ENCODE measurements around the gene TYRO3. TPM values are rescaled to one million over a fixed set of nuclear protein-coding genes. Genes with fewer than 3 reads are reported as not detected.

TYRO3 gene
- total and polyA plus RNA-seq, 2 donors (not counting 1 experiment from before 2014, with no cell fraction given) = 0.05 TPM; not detected in 1

GRCh38 chr15:41630616-41631217 lies 71.7 kb downstream of the TYRO3 start:
- Histone ChIP-seq H3K9ac (ENCODE audit: low read length) (no peak overlapping the region), H4K20me1 (ENCODE audit: control insufficient read depth, insufficient read depth, low read length, poor library complexity, severe bottlenecking) (no peaks in the 10 kb centered on the region), H3K4me2 (replicated peaks; ENCODE audit: low read depth, low read length, poor library complexity, severe bottlenecking) (no peak overlapping the region), H3K27me3 (replicated peaks in 1 of 4; ENCODE audit: control extremely low read depth in 1 of 4, control insufficient read depth in 3 of 4, insufficient read depth in 4 of 4, low read length in 3 of 4) (no peaks in the 10 kb centered on the region), H3K79me2 (ENCODE audit: control insufficient read depth, insufficient read depth, low read length) (no peaks in the 10 kb centered on the region), H3K4me1 (ENCODE audit: control insufficient read depth in 2 of 2, insufficient read depth in 2 of 2, low read length in 2 of 2) (peaks cover 13 to 14% of the 10 kb centered on the region in 2 donors), H3K4me3 (ENCODE audit: control extremely low read depth in 1 of 5, extremely low read depth in 1 of 5, insufficient read depth in 1 of 5, low read depth in 2 of 5, low read length in 4 of 5) (no peak overlapping the region), H3K9me3 (ENCODE audit: control extremely low read depth in 1 of 3, control insufficient read depth in 2 of 3, insufficient read depth in 1 of 3, low read length in 2 of 3) (no peaks in the 10 kb centered on the region), H3K27ac (ENCODE audit: low read length in 2 of 2) (no peak overlapping the region), H2AFZ (ENCODE audit: insufficient read depth, low read depth, low read length, poor library complexity, severe bottlenecking) (no peak overlapping the region), H3K36me3 (replicated peaks in 1 of 2; ENCODE audit: control extremely low read depth in 1 of 2, control insufficient read depth in 1 of 2, extremely low read depth in 1 of 2, insufficient read depth in 2 of 2, low read length in 1 of 2) (no peaks in the 10 kb centered on the region)
- Mint-ChIP-seq H3K27me3 (no peaks in the 10 kb centered on the region), H3K4me3 (no peak overlapping the region), H3K9me3 (ENCODE audit: insufficient read depth) (no peaks in the 10 kb centered on the region), H3K27ac (no peak overlapping the region), H3K4me1 (peaks cover 23% of the 10 kb centered on the region)
- ChIA-PET POLR2A (no interaction called here), CTCF (no interaction called here)
- intact Hi-C loops (cut with micrococcal nuclease) = no loop called here
- DNase-seq (peak; percentile 19), ATAC-seq (ENCODE audit: low read depth) (no peak)
- TF ChIP-seq EZH2 (IDR thresholded peaks at IDR 0.05; ENCODE audit: borderline replicate concordance, insufficient read depth, low read depth, low read length, poor library complexity, severe bottlenecking) = no peak
- TF ChIP-seq CTCF (IDR thresholded peaks at IDR 0.05) = no peak
- WGBS (ENCODE audit: insufficient coverage) = no CpG with 5 or more reads among the region's 3 CpGs

GRCh38 chr15:41631880-41632470 lies 73.0 kb downstream of the TYRO3 start:
- peaks cover 13 to 14% of the 10 kb centered on the region in 2 donors for H3K4me1 ChIP-seq (ENCODE audit: control insufficient read depth in 2 of 2, insufficient read depth in 2 of 2, low read length in 2 of 2)
- CTCF ChIA-PET = interaction anchor here (0.8 kb wide), 1 partner anchor 64 kb away, joined by 3 read pairs; no protein-coding TSS in a partner anchor

More at GRCh38 chr15:41631880-41632470, 73.0 kb downstream of the TYRO3 start:
- no peak for TF ChIP-seq EZH2 (IDR thresholded peaks at IDR 0.05; ENCODE audit: borderline replicate concordance, insufficient read depth, low read depth, low read length, poor library complexity, severe bottlenecking)
- TF ChIP-seq CTCF (IDR thresholded peaks at IDR 0.05) = no peak
- WGBS (ENCODE audit: insufficient coverage) = 100% methylated on average over 1 of the region's 3 CpGs
- no peaks in the 10 kb centered on the region for H3K36me3 ChIP-seq (replicated peaks in 1 of 2; ENCODE audit: control extremely low read depth in 1 of 2, control insufficient read depth in 1 of 2, extremely low read depth in 1 of 2, insufficient read depth in 2 of 2, low read length in 1 of 2)
- no peak for ATAC-seq (ENCODE audit: low read depth)
- intact Hi-C loops (cut with micrococcal nuclease) = no loop called here
- no peaks in the 10 kb centered on the region for H3K9me3 Mint-ChIP-seq (ENCODE audit: insufficient read depth)
- no peak overlapping the region for H3K27ac Mint-ChIP-seq
- H3K27ac ChIP-seq (ENCODE audit: low read length in 2 of 2) = no peak overlapping the region
- no peaks in the 10 kb centered on the region for H3K27me3 ChIP-seq (replicated peaks in 1 of 4; ENCODE audit: control extremely low read depth in 1 of 4, control insufficient read depth in 3 of 4, insufficient read depth in 4 of 4, low read length in 3 of 4)
- no peak overlapping the region for H3K4me3 Mint-ChIP-seq
- no peak overlapping the region for H3K9ac ChIP-seq (ENCODE audit: low read length)
- no peak overlapping the region for H2AFZ ChIP-seq (ENCODE audit: insufficient read depth, low read depth, low read length, poor library complexity, severe bottlenecking)
- no peak overlapping the region for H3K4me2 ChIP-seq (replicated peaks; ENCODE audit: low read depth, low read length, poor library complexity, severe bottlenecking)
- no peaks in the 10 kb centered on the region for H3K27me3 Mint-ChIP-seq
- H3K9me3 ChIP-seq (ENCODE audit: control extremely low read depth in 1 of 3, control insufficient read depth in 2 of 3, insufficient read depth in 1 of 3, low read length in 2 of 3) = no peaks in the 10 kb centered on the region
- no peak for DNase-seq
- no peaks in the 10 kb centered on the region for H4K20me1 ChIP-seq (ENCODE audit: control insufficient read depth, insufficient read depth, low read length, poor library complexity, severe bottlenecking)
- H3K4me3 ChIP-seq (ENCODE audit: control extremely low read depth in 1 of 5, extremely low read depth in 1 of 5, insufficient read depth in 1 of 5, low read depth in 2 of 5, low read length in 4 of 5) = no peak overlapping the region
- H3K4me1 Mint-ChIP-seq = peaks cover 23% of the 10 kb centered on the region
- H3K79me2 ChIP-seq (ENCODE audit: control insufficient read depth, insufficient read depth, low read length) = no peaks in the 10 kb centered on the region
- POLR2A ChIA-PET = no interaction called here
